Osteocyte (in vitro differentiated cells): ENCODE measurements around the gene RASGEF1C. TPM values are rescaled to one million over a fixed set of nuclear protein-coding genes. Genes with fewer than 3 reads are reported as not detected.

ENCODE experiments used
- DNase-seq: peaks from one replicate; pipeline ENCODE4 v3.0.0; 2021; ENCODE audit warnings: mixed read lengths; ENCODE audit not compliant: unreplicated experiment; ENCODE audit errors: extremely low spot score
- H3K27ac Mint-ChIP-seq: one replicate; pipeline ENCODE4 v1.8.0; 2021; ENCODE audit warnings: mild to moderate bottlenecking, mixed read lengths; ENCODE audit not compliant: unreplicated experiment
- H3K27me3 Mint-ChIP-seq: one replicate; pipeline ENCODE4 v1.8.0; 2021; ENCODE audit warnings: mixed read lengths; ENCODE audit not compliant: unreplicated experiment
- H3K36me3 Mint-ChIP-seq: one replicate; pipeline ENCODE4 v1.8.0; 2021; ENCODE audit warnings: mixed read lengths; ENCODE audit not compliant: unreplicated experiment
- H3K4me1 Mint-ChIP-seq: one replicate; pipeline ENCODE4 v1.8.0; 2021; ENCODE audit warnings: mixed read lengths; ENCODE audit not compliant: unreplicated experiment
- H3K4me3 Mint-ChIP-seq: one replicate; pipeline ENCODE4 v1.8.0; 2021; ENCODE audit warnings: mild to moderate bottlenecking, moderate library complexity, mixed read lengths; ENCODE audit not compliant: unreplicated experiment
- H3K9me3 Mint-ChIP-seq: one replicate; pipeline ENCODE4 v1.8.0; 2021; ENCODE audit warnings: mixed read lengths; ENCODE audit not compliant: unreplicated experiment
- CTCF ChIP-seq: fragments of 200-600 bp; sonication (generic); IDR thresholded peaks from 2 replicates; pipeline ENCODE4 v1.5.0; 2021; ENCODE audit warnings: antibody characterized with exemption, mild to moderate bottlenecking, moderate library complexity
- total RNA-seq: library from RNA; stranded (reverse); gene quantifications from 2 replicates; pipeline ENCODE4 v1.2.1, GENCODE V29; 2021

RASGEF1C gene
- total RNA-seq, 1 donor from 2014 or later: not detected

- H3K27me3 Mint-ChIP-seq: peaks cover 25% of the 10 kb centered on the region
- H3K36me3 Mint-ChIP-seq: no peaks in the 10 kb centered on the region
- H3K4me1 Mint-ChIP-seq: no peaks in the 10 kb centered on the region
- no peak overlapping the region for H3K27ac Mint-ChIP-seq
- TF ChIP-seq CTCF: no peak
- DNase-seq: no peak
- H3K4me3 Mint-ChIP-seq: no peak overlapping the region
- no peaks in the 10 kb centered on the region for H3K9me3 Mint-ChIP-seq
Measured at GRCh38 chr5:180080486-180081280, 128.3 kb downstream of the RASGEF1C start.

- no peak for TF ChIP-seq CTCF
- no peak for DNase-seq
- H3K36me3 Mint-ChIP-seq: no peaks in the 10 kb centered on the region
- no peaks in the 10 kb centered on the region for H3K9me3 Mint-ChIP-seq
- no peak overlapping the region for H3K27ac Mint-ChIP-seq
- peaks cover 28% of the 10 kb centered on the region for H3K27me3 Mint-ChIP-seq
- H3K4me3 Mint-ChIP-seq: no peak overlapping the region
- no peaks in the 10 kb centered on the region for H3K4me1 Mint-ChIP-seq
Measured at GRCh38 chr5:180079702-180080466, 129.1 kb downstream of the RASGEF1C start.

GRCh38 chr5:180078348-180078747, 130.7 kb downstream of the RASGEF1C start:
- DNase-seq: no peak
- Mint-ChIP-seq H3K27me3 (peaks cover 19% of the 10 kb centered on the region), H3K27ac (no peak overlapping the region), H3K4me3 (no peak overlapping the region), H3K9me3 (no peaks in the 10 kb centered on the region), H3K36me3 (no peaks in the 10 kb centered on the region), H3K4me1 (no peaks in the 10 kb centered on the region)
- TF ChIP-seq CTCF: no peak

GRCh38 chr5:180077594-180078284, 131.3 kb downstream of the RASGEF1C start:
- Mint-ChIP-seq H3K4me1 (no peaks in the 10 kb centered on the region), H3K27ac (no peak overlapping the region), H3K36me3 (no peaks in the 10 kb centered on the region), H3K27me3 (peaks cover 18% of the 10 kb centered on the region), H3K4me3 (no peak overlapping the region), H3K9me3 (no peaks in the 10 kb centered on the region)
- no peak for DNase-seq
- TF ChIP-seq CTCF: no peak
